HL-60 (cell line): Measurements from ENCODE around the gene CEP72.

Experiments
- DNase-seq, 2 experiments: peaks; one replicate each; pipeline ENCODE4 v3.0.0-alpha.2; 2010 to 2020; ENCODE audit warnings: low read depth in 1 of 2, low spot score in 1 of 2
- H3K27ac ChIP-seq: fragments of 250-450 bp; sonication (Bioruptor Pico); replicated peaks from 2 replicates; pipeline ENCODE4 v1.5.1; 2020; ENCODE audit warnings: mild to moderate bottlenecking, moderate library complexity
- H3K27me3 ChIP-seq: fragments of 250-450 bp; sonication (Bioruptor Pico); 2 replicates; pipeline ENCODE4 v1.5.1; 2021; ENCODE audit warnings: mild to moderate bottlenecking, moderate library complexity; ENCODE audit not compliant: insufficient read depth, poor library complexity, severe bottlenecking
- H3K4me3 ChIP-seq: replicated peaks from 2 replicates; pipeline ENCODE4 v1.5.1; 2011; ENCODE audit warnings: mild to moderate bottlenecking, control low read depth, low read length; ENCODE audit not compliant: insufficient read depth
- GABPA ChIP-seq: IDR thresholded peaks from 2 replicates; pipeline ENCODE4 v1.6.1; 2012; ENCODE audit warnings: low read depth
- POLR2AphosphoS5 ChIP-seq: IDR thresholded peaks from 2 replicates; pipeline ENCODE4 v1.6.1; 2012; ENCODE audit warnings: low read depth
- SPI1 ChIP-seq: IDR thresholded peaks from 2 replicates; pipeline ENCODE4 v1.6.1; 2012; ENCODE audit warnings: low read depth, mild to moderate bottlenecking, borderline replicate concordance
- TF ChIP-seq, protein P1 (sequence below): IDR thresholded peaks from 2 replicates; pipeline ENCODE4 v1.6.1; 2012; ENCODE audit warnings: low read depth; ENCODE audit not compliant: insufficient replicate concordance
- TF ChIP-seq, protein P2 (sequence below): IDR thresholded peaks from one replicate; pipeline ENCODE4 v1.5.1; 2011; ENCODE audit warnings: low read length, control low read depth, inconsistent platforms; ENCODE audit not compliant: insufficient read depth

Gene CEP72

DNA sequence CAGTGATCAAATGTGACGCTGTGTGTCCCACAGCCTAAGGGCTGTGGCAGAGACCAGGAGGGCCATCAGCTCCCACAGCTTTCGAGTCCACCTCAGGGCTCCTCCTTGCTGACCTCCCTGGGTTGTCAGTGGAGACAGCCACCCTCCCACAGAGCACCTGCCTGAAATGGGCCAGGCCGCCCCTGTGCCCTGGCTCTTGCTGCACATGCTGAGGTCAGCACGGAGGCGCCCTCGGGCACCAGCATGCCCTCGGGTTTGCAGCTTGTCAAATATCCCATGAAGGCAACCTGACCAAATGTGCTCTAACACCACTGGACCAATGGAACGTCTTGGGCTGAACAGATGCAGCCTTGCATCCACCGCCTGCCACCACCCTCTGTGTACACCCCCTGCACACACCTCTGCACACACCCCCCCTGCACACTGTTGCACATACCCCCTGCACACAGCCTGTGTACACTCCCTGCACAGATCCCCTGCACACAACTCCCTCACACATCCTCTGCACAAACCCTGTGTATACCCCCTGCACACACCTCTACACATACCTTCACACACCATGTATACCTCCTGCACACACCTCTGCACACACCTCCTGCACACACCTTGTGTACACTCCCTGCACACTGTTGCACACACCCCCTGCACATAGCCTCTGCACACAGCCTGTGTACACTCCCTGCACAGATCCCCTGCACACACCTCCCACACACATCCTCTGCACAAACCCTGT, 2.0 kb upstream of the CEP72 start:
- TF ChIP-seq, protein P1, sequence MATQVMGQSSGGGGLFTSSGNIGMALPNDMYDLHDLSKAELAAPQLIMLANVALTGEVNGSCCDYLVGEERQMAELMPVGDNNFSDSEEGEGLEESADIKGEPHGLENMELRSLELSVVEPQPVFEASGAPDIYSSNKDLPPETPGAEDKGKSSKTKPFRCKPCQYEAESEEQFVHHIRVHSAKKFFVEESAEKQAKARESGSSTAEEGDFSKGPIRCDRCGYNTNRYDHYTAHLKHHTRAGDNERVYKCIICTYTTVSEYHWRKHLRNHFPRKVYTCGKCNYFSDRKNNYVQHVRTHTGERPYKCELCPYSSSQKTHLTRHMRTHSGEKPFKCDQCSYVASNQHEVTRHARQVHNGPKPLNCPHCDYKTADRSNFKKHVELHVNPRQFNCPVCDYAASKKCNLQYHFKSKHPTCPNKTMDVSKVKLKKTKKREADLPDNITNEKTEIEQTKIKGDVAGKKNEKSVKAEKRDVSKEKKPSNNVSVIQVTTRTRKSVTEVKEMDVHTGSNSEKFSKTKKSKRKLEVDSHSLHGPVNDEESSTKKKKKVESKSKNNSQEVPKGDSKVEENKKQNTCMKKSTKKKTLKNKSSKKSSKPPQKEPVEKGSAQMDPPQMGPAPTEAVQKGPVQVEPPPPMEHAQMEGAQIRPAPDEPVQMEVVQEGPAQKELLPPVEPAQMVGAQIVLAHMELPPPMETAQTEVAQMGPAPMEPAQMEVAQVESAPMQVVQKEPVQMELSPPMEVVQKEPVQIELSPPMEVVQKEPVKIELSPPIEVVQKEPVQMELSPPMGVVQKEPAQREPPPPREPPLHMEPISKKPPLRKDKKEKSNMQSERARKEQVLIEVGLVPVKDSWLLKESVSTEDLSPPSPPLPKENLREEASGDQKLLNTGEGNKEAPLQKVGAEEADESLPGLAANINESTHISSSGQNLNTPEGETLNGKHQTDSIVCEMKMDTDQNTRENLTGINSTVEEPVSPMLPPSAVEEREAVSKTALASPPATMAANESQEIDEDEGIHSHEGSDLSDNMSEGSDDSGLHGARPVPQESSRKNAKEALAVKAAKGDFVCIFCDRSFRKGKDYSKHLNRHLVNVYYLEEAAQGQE = no peak
- no peak for TF ChIP-seq GABPA
- TF ChIP-seq, protein P2, sequence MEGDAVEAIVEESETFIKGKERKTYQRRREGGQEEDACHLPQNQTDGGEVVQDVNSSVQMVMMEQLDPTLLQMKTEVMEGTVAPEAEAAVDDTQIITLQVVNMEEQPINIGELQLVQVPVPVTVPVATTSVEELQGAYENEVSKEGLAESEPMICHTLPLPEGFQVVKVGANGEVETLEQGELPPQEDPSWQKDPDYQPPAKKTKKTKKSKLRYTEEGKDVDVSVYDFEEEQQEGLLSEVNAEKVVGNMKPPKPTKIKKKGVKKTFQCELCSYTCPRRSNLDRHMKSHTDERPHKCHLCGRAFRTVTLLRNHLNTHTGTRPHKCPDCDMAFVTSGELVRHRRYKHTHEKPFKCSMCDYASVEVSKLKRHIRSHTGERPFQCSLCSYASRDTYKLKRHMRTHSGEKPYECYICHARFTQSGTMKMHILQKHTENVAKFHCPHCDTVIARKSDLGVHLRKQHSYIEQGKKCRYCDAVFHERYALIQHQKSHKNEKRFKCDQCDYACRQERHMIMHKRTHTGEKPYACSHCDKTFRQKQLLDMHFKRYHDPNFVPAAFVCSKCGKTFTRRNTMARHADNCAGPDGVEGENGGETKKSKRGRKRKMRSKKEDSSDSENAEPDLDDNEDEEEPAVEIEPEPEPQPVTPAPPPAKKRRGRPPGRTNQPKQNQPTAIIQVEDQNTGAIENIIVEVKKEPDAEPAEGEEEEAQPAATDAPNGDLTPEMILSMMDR = no peak
- TF ChIP-seq SPI1 = no peak
- TF ChIP-seq POLR2AphosphoS5 = no peak
- Histone ChIP-seq H3K27me3 (no peaks in the 10 kb centered on the region), H3K4me3 (no peak overlapping the region), H3K27ac (no peak overlapping the region)
- DNase-seq = no peak

DNA sequence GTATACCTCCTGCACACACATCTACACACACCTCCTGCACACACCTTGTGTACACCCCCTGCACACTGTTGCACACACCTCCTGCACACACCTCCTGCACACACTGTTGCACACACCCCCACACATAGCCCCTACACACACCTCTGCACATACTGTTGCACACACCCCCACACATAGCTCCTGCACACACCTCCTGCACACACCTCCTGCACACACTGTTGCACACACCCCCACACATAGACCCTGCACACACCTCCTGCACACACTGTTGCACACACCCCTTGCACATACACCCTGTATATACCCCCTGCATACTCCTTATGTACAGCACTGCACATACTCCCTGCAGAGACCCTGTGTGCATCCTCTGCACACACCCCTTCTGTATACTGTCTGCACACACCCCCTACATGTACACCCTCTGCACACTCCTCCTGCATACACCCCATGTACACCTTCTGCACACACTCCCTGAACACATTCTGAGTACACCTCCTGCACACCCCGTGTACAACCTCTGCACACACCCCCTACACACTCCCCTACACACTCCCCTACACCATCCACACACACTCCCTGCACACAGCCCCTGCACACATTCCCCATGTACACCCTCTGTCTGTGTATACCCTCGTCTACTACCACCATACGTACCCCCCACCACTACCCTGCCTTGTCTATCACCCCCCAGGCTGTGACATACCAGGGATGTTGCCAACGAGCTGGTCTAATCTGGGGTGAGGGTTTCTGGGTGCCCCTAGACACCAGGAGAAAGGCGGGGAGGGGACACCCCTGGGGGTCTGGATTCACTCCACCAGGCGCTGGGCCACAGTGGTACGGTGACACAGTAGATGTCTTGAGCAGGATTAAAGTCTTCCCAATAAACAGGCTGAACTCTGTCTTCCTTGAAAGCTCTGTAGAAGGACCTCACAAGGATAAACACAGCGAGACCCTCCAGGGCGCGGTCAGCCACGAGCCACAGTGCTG, 1.1 kb upstream of the CEP72 start:
- Histone ChIP-seq H3K4me3 (peak overlapping the region; percentile 84), H3K27ac (peak overlapping the region; percentile 69), H3K27me3 (no peaks in the 10 kb centered on the region)
- DNase-seq = no peak
- TF ChIP-seq, protein P2 = no peak
- no peak for TF ChIP-seq GABPA
- TF ChIP-seq, protein P1 = no peak
- no peak for TF ChIP-seq POLR2AphosphoS5
- no peak for TF ChIP-seq SPI1

DNA sequence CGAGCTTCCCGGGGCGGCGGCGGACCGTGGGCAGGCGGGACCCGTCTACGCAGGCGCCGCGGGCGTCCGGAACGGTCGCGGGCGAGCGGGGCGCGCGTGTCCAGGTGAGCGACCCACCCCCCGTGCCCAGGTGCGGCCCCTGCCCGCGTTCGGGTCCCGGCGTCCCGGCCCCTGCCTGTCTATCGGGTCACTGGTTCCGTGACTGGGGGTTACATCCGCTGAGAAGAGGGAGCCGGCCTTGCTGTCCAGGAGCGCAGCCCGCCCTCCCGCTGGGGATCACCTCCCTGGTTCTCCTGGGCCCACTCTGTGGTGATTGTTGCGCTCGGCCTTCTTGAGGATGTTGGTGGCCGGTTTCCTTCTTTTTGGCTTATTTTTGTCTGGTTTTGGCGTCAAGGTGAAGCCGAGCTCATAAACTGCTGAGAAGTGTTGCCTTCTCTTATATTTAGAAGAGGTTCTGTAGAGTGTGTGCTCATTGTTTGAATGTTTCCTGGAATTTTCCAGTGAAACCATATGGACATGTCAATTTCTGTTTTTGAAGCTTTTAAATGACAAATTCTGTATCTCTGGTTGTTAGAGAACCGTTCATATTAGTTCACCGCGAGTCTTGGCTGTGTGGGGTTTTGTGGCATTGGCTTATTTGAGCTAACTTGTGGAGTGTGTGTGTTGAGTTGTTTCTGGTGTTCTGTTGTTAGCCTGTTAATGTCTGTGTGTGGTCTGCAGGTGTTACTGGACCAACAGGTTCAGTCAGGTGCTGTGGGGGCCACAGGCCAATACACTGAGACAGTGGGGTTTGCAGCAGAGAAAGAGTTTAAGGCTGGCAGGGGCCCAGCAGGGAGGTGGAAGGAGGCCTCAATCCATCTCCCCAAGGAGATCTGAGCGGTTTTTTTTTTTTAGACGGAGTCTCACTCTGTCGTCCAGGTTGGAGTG, 621 bp downstream of the CEP72 start:
- DNase-seq = no peak
- Histone ChIP-seq H3K27me3 (no peaks in the 10 kb centered on the region), H3K27ac (peak overlapping the region; percentile 69), H3K4me3 (peak overlapping the region; percentile 84)
- TF ChIP-seq, protein P1 = no peak
- no peak for TF ChIP-seq POLR2AphosphoS5
- TF ChIP-seq GABPA = no peak
- TF ChIP-seq, protein P2 = no peak
- TF ChIP-seq SPI1 = no peak
